Dendritic cell treated with granulocyte-macrophage colony-stimulating factor and Interleukin-4, amounts not matched to agents 40 ng/mL and 50 ng/mL, for 4 days (primary cell): ENCODE results near the gene CCNG1.
A peak's percentile ranks its signal among the peaks of the same experiment; 100 is the strongest.
"Not testable (repeated sequence)": the region's sequence is repeated elsewhere in the genome, so short reads cannot be mapped to it uniquely, and the experiment has no call there.

Experiments used
- H3K27ac Mint-ChIP-seq: one replicate; pipeline ENCODE4 v1.8.0; 2022; ENCODE audit warnings: mild to moderate bottlenecking, mixed read lengths
- H3K27me3 Mint-ChIP-seq: one replicate; pipeline ENCODE4 v1.8.0; 2022; ENCODE audit warnings: mild to moderate bottlenecking, mixed read lengths
- H3K36me3 Mint-ChIP-seq: one replicate; pipeline ENCODE4 v1.8.0; 2022; ENCODE audit warnings: low read depth, mixed read lengths
- H3K4me1 Mint-ChIP-seq: one replicate; pipeline ENCODE4 v1.8.0; 2022; ENCODE audit warnings: low read depth, mixed read lengths
- H3K4me3 Mint-ChIP-seq: one replicate; pipeline ENCODE4 v1.8.0; 2022; ENCODE audit warnings: mild to moderate bottlenecking, moderate library complexity, mixed read lengths
- H3K9me3 Mint-ChIP-seq: one replicate; pipeline ENCODE4 v1.8.0; 2022; ENCODE audit warnings: mixed read lengths
- intact Hi-C: fragments of 100-400 bp; cut with micrococcal nuclease; formaldehyde crosslinking; loops from one replicate; pipeline ENCODE4 v1.15.0; 2022

CCNG1 gene

DNA sequence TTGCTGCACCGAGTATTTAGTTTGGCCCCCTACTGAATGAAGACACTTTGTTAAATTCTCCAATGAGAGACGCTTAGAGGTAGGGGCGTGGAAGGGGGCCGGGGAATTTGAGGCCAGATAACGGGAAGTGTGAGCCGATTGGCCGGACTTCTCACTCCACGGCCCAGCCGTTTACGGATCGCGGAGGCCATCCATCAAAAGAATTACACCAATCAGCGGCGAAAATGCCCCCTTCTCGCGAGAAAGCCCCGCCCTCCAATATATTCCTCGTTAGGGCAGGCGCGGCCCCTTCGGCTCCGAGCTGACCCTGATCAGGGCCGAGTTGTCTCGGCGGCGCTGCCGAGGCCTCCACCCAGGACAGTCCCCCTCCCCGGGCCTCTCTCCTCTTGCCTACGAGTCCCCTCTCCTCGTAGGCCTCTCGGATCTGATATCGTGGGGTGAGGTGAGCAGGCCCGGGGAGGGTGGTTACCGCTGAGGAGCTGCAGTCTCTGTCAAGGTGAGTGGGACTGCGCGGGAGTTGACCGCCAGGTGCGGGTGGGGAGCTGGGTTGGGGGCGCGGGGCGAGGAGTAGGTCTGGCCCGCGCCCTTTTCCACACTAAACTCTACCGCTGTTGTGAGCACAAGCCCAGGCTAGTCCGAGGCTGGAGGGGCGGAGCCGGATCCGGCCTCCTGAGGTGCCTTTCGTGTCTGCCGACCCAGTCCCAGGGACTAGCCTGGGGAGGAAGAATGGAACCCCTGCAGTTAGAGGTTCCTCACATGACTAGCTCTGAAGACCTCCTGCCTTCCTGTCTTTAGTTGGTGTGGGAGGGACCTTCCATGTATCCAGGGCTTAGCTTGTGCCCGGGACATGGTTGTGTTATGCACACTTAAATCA lies at the start of gene CCNG1:
TSS of gene CCNG1 (plus strand) at position 287 of the 874 bp plus-strand sequence. CDS start 1,662 bp downstream, outside the sequence.
- H3K4me1 Mint-ChIP-seq: peaks cover 32% of the 10 kb centered on the region
- intact Hi-C loops: loop anchor here (1.0 kb wide), 2 partner anchors 23 to 67 kb away; partner anchors contain the start of genes HMMR and NUDCD2
- H3K27ac Mint-ChIP-seq: peak within 1 kb of the TSS; percentile 91
- H3K4me3 Mint-ChIP-seq: peak within 1 kb of the TSS; percentile 86
- H3K36me3 Mint-ChIP-seq: peaks cover 14% of the 10 kb centered on the region
- no peaks in the 10 kb centered on the region for H3K27me3 Mint-ChIP-seq
- no peaks in the 10 kb centered on the region for H3K9me3 Mint-ChIP-seq

GRCh38 chr5:163395792-163396191 lies 41.6 kb upstream of the CCNG1 start:
- H3K4me3 Mint-ChIP-seq: no peak overlapping the region
- H3K27me3 Mint-ChIP-seq: no peaks in the 10 kb centered on the region
- no peak overlapping the region for H3K27ac Mint-ChIP-seq
- H3K36me3 Mint-ChIP-seq: no peaks in the 10 kb centered on the region
- H3K4me1 Mint-ChIP-seq: peaks cover 10% of the 10 kb centered on the region
- intact Hi-C loops: no loop called here
- H3K9me3 Mint-ChIP-seq: peaks cover under 1% of the 10 kb centered on the region

- H3K4me1 Mint-ChIP-seq: peaks cover 10% of the 10 kb centered on the region
- peak overlapping the region; percentile 34 for H3K27ac Mint-ChIP-seq
- H3K27me3 Mint-ChIP-seq, intact Hi-C loops, H3K36me3 Mint-ChIP-seq, H3K4me3 Mint-ChIP-seq, H3K9me3 Mint-ChIP-seq: not testable (repeated sequence)
Observed at GRCh38 chr5:163396818-163397340, 40.5 kb upstream of the CCNG1 start.

GRCh38 chr5:163397354-163397753 lies 40.0 kb upstream of the CCNG1 start:
- Mint-ChIP-seq H3K4me3 (no peak overlapping the region), H3K36me3 (no peaks in the 10 kb centered on the region), H3K9me3 (no peaks in the 10 kb centered on the region), H3K27ac (no peak overlapping the region), H3K4me1 (peaks cover 10% of the 10 kb centered on the region), H3K27me3 (no peaks in the 10 kb centered on the region)
- intact Hi-C loops: no loop called here

DNA sequence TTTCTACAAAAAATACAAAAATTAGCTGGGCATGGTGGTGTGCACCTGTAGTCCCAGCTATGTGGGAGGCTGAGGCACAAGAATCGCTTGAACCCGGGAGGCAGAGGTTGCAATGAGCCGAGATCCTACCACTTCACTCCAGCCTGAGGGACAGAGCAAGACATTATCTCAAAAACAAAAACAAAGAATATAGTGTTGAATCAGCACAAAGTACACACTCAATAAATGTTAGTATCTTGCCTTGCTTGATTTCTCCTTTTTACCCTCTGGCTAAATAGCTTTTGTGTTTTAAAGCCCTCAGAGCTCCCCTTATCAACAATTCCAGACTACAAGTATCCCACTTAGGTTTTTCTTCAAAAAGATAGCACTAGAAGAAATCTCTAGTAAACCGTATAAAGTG lies 37.5 kb upstream of the CCNG1 start:
- intact Hi-C loops: loop anchor here (10.0 kb wide), 2 partner anchors 295 to 1545 kb away; no protein-coding TSS in a partner anchor
- no peaks in the 10 kb centered on the region for H3K9me3 Mint-ChIP-seq
- H3K36me3 Mint-ChIP-seq: no peaks in the 10 kb centered on the region
- peaks cover 10% of the 10 kb centered on the region for H3K4me1 Mint-ChIP-seq
- H3K4me3 Mint-ChIP-seq: no peak overlapping the region
- no peaks in the 10 kb centered on the region for H3K27me3 Mint-ChIP-seq
- H3K27ac Mint-ChIP-seq: no peak overlapping the region

- H3K9me3 Mint-ChIP-seq: no peaks in the 10 kb centered on the region
- H3K4me1 Mint-ChIP-seq: peaks cover 10% of the 10 kb centered on the region
- intact Hi-C loops: loop anchor here (10.0 kb wide), 2 partner anchors 296 to 1546 kb away; no protein-coding TSS in a partner anchor
- no peak overlapping the region for H3K27ac Mint-ChIP-seq
- H3K36me3 Mint-ChIP-seq: no peaks in the 10 kb centered on the region
- no peaks in the 10 kb centered on the region for H3K27me3 Mint-ChIP-seq
- no peak overlapping the region for H3K4me3 Mint-ChIP-seq
Observed at GRCh38 chr5:163401271-163401670, 36.1 kb upstream of the CCNG1 start.

DNA sequence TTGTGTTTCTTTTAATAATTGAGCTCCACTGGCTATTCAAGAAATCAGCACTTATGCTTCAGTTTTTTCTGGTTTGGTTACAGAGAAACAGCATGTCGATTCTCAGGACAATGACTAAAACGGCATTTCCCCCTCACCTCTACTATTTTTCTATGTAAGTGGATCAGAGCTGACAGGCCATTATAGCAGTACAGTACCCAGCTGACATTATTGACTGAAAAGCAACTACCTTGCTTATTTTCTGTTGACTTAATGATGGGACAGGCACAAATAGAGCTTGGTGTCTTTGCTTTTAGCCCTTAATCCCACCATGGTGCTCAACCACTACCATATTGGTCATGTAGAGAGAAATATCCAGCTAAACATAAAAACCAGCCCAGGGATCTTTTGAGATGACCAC lies 35.4 kb upstream of the CCNG1 start:
- Mint-ChIP-seq H3K27ac (no peak overlapping the region), H3K9me3 (no peaks in the 10 kb centered on the region), H3K27me3 (no peaks in the 10 kb centered on the region), H3K36me3 (no peaks in the 10 kb centered on the region), H3K4me3 (no peak overlapping the region), H3K4me1 (peaks cover 11% of the 10 kb centered on the region)
- intact Hi-C loops: loop anchor here (10.0 kb wide), 2 partner anchors 297 to 1547 kb away; no protein-coding TSS in a partner anchor

GRCh38 chr5:163404364-163405173 lies 32.8 kb upstream of the CCNG1 start:
- no peak overlapping the region for H3K27ac Mint-ChIP-seq
- H3K36me3 Mint-ChIP-seq: no peaks in the 10 kb centered on the region
- H3K27me3 Mint-ChIP-seq: no peaks in the 10 kb centered on the region
- intact Hi-C loops: loop anchor here (5.0 to 10.0 kb wide), 5 partner anchors 52 to 1550 kb away; no protein-coding TSS in a partner anchor
- H3K9me3 Mint-ChIP-seq: no peaks in the 10 kb centered on the region
- H3K4me3 Mint-ChIP-seq: no peak overlapping the region
- peaks cover 20% of the 10 kb centered on the region for H3K4me1 Mint-ChIP-seq

- H3K36me3 Mint-ChIP-seq: no peaks in the 10 kb centered on the region
- intact Hi-C loops: loop anchor here (5.0 to 10.0 kb wide), 5 partner anchors 55 to 1552 kb away; no protein-coding TSS in a partner anchor
- no peaks in the 10 kb centered on the region for H3K27me3 Mint-ChIP-seq
- H3K4me3 Mint-ChIP-seq: no peak overlapping the region
- peaks cover 20% of the 10 kb centered on the region for H3K4me1 Mint-ChIP-seq
- peak overlapping the region; percentile 43 for H3K27ac Mint-ChIP-seq
- H3K9me3 Mint-ChIP-seq: no peaks in the 10 kb centered on the region
Observed at GRCh38 chr5:163407034-163407655, 30.2 kb upstream of the CCNG1 start.

DNA sequence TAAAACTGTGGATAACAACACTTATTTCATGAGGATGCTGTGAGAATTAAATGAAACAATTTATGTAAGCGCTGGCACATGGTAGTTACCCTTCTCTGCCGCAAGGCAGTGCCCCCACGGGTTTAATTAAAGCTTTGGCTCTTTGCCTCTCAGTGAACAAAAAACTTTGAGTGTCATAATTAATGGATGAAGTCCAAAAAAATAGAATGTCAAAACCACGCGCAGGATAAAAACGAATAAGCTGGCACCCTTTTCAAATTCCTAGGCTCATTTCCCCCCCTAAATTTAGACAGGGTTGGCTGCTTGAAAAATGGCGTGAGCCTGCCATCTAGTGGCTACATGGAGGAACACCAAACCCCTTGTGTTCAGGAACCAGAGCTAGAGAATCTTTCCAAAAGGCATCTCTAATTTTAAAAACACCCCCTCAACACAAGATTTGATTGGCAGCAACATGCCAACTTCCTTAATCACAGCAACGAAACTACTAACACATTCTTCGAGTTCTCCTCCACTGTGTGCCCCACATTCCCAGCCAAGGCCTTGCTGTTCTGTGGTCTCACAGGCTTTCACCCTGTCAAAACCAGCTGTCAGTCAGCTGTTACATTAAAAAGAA lies 29.0 kb upstream of the CCNG1 start:
- H3K27me3 Mint-ChIP-seq: peaks cover under 1% of the 10 kb centered on the region
- peaks cover 20% of the 10 kb centered on the region for H3K4me1 Mint-ChIP-seq
- intact Hi-C loops: loop anchor here (2.0 to 10.0 kb wide), 6 partner anchors 56 to 1866 kb away; no protein-coding TSS in a partner anchor
- no peak overlapping the region for H3K27ac Mint-ChIP-seq
- no peaks in the 10 kb centered on the region for H3K36me3 Mint-ChIP-seq
- H3K9me3 Mint-ChIP-seq: peaks cover 2% of the 10 kb centered on the region
- H3K4me3 Mint-ChIP-seq: no peak overlapping the region

DNA sequence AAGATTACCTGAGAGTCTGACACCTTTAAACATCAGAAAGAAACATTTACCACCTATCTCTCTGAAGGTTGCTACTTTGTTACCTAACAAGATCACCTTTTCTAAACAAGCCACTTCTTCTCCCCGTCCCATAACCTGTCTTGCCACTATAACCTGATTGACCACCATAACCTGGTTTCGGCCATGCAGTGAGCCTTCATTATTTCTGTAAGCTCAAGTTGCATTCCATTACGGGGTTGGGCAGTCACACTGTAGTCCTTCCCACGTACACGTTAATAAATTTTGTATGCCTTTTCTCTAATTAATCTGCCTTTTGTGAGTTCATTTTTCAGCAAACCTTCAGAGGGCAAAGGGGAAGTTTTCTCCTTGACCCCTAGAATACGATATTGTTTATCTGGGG lies 28.0 kb upstream of the CCNG1 start:
- Mint-ChIP-seq H3K36me3 (no peaks in the 10 kb centered on the region), H3K27ac (no peak overlapping the region), H3K9me3 (peaks cover 9% of the 10 kb centered on the region), H3K4me3 (no peak overlapping the region), H3K4me1 (peaks cover 20% of the 10 kb centered on the region), H3K27me3 (peaks cover 3% of the 10 kb centered on the region)
- intact Hi-C loops: loop anchor here (2.0 to 10.0 kb wide), 6 partner anchors 57 to 1867 kb away; no protein-coding TSS in a partner anchor

GRCh38 chr5:163410505-163410904 lies 26.9 kb upstream of the CCNG1 start:
- no peak overlapping the region for H3K4me3 Mint-ChIP-seq
- peaks cover 9% of the 10 kb centered on the region for H3K9me3 Mint-ChIP-seq
- intact Hi-C loops: no loop called here
- H3K27ac Mint-ChIP-seq: no peak overlapping the region
- peaks cover 23% of the 10 kb centered on the region for H3K4me1 Mint-ChIP-seq
- H3K27me3 Mint-ChIP-seq: peaks cover 12% of the 10 kb centered on the region
- no peaks in the 10 kb centered on the region for H3K36me3 Mint-ChIP-seq

DNA sequence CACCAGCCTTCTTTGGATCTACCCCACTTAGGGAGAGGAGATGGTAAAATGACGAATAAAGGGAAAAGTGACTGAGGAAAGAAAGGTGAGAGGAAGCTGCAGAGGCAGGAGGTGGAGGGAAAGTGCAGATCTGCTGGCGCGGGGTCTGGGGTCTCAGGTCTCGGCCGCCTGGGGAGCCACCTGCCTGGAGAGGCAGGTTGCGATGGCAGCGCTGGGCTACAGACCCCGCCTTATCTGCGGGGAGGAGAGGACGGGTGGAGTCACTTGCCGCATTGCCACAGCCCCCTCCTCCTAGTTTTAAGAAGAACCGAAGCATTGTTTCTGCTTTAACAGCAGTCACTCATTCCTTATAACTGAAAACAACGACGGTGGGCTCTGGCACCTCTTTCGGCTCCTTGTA lies 21.7 kb upstream of the CCNG1 start:
- intact Hi-C loops, H3K4me3 Mint-ChIP-seq, H3K27ac Mint-ChIP-seq, H3K4me1 Mint-ChIP-seq, H3K36me3 Mint-ChIP-seq, H3K9me3 Mint-ChIP-seq: not testable (repeated sequence)
- peaks cover 21% of the 10 kb centered on the region for H3K27me3 Mint-ChIP-seq
